GM18868 (cell line): Measurements from ENCODE around the gene TTYH2.
"Not testable (repeated sequence)": the region's sequence is repeated elsewhere in the genome, so short reads cannot be mapped to it uniquely, and the experiment has no call there.

Source experiments
- ATAC-seq: cut with Tn5 transposase; IDR thresholded peaks from one replicate; pipeline ENCODE4 v1.9.1; 2021; ENCODE audit warnings: mild to moderate bottlenecking, moderate library complexity; ENCODE audit not compliant: unreplicated experiment

Gene TTYH2

DNA sequence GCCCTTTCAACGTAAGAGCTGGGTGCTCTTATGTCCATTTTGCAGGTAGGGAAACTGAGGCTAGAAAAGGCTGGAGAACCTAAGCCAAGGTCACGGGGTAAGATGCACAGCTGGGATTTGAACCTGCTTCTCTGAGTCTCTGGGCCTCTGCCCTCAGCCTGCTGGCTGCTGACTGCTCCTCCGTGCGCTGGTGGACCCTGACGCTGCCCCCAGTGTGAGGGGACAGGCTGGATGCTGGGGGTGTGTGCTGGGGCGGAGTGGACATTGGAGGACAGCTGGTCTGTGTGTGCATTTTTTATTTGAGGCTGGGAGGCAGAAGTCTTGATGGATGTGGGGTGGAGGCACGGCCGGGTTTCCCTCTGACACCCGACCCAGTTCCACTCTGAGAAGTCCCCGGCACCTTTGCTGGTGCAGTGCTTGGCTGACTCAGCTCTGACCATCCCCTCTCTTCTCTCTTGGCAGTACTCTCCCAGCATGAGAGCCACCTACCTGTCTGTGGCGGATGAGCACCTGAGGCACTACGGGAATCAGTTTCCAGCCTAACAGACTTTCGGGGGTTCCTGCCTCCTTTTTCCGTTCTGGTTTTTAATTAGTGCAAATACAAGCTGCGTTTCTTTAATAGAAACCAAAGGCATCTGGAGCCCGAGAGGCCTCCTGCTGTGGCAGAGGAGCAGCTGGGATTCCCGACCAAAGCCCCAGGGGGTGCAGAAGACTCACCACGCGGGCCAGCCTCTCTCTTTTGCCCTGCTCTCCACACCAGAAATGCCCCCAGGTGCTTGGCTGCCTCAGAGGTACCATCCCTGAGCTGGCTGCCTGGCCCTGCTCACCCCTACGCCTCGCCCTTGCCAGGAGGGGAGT, 46.5 kb downstream of the TTYH2 start:
- ATAC-seq, result no peak

DNA sequence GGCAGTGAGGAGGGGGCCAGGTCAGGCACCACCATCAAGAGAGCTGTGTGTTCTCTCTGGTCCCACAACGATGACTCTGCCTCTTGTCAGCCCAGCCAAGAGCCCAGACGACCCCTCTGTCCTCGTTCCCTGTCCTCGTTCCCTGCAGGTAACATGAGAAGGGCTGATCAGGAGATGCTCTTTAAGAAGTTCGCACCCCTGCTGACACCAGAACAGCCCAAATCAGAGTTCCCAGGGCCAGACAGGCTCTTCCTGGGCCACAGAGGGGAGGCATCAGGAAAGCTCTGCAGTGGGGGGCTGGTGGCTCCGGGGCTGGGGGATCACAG, 47.1 kb downstream of the TTYH2 start:
- no peak for ATAC-seq

DNA sequence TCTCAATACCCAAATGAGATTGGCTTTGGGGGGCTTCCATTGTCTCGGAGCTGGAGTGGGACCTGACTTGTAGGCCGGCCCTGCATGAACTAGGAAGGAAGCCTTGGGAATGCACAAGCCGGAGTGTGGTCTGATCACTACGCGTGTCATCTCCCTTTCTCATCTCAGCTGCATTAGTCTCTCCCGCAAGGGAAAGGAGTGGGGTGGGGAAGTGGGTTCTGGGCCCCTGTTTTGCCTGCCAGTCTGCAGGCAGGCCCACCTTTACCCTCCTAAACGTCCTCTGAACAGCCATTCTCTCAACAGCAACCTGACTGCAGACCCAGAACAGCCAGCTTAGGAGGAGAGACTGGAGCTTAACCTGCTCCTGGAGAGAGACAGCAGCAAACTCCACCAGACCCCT, 49.2 kb downstream of the TTYH2 start:
- no peak for ATAC-seq

DNA sequence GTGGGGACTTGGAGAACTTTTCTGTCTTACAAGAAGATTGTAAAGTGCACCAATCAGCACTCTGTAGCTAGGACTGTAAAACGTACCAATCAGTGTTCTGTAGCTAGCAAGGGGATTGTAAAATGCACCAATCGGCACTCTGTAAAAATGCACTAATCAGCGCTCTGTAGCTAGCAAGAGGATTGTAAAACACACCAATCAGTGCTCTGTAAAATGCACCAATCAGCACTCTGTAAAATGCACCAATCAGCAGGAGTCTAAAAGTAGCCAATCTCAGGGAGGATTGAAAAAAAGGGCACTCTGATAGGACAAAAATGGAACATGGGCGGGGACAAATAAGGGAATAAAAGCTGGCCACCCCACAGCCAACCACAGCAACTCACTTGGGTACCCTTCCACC, 53.7 kb downstream of the TTYH2 start:
- ATAC-seq, result not testable (repeated sequence)

DNA sequence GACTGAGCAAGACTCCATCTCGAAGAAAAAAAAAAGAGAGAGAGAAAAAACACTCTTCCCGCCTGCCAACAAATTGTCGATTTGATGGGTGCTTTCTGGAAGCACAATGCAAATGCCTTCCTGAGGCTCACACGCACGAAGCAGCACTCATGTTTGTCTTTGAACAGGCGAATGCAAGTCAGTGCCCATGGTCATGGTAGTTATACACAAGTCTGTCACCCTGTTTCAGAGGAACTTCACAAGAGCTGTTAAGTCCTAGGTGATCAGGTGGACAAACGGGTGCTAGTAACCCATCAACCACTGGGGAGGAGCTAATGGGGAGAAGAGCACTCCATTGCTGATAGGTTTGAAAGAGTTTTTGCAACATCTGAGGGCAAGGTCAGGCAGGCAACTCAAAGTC, 54.2 kb downstream of the TTYH2 start:
- ATAC-seq, result no peak

DNA sequence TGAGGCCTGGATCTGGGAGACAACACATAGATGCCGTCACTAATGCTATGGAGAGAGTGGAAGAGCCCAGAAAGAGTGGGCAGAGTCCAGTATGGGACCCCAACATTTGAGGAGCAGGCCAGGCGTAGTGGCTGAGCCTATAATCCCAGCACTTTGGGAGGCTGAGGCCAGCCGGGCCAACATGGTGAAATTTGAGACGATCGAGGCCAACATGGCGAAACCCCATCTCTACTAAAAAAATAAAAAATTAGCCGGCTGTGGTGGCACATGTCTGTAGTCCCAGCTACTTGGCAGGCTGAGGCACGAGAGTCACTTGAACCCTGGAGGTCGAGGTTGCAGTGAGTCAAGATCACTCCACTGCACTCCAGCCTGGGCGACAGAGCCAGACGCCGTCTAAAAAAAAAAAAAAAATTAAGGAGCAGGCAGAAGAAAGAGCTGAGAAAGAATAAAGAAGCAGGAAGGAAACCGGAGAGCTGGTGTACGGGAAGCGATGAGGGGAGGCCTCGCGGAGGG, 54.7 kb downstream of the TTYH2 start:
- no peak for ATAC-seq

DNA sequence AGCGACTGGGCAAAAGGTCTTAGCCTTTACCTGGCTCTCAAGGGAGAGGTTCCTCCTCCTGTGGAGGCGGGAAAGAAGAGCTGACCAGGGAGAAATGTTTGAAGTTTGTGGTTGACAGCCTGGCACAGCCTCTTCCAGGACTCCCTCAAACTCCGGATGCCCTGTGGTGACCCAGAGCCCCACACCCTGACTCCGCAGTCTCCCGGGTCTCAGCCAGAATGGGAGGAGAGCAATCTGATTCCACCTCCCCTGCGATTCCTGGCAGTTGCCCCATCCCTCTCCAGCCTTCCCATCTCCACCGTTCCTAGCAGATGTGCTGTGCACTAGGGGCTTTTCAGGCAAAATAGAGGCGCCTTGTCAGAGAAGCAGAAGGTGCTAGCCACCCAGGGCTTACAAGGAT, 55.2 kb downstream of the TTYH2 start:
- ATAC-seq, result no peak

DNA sequence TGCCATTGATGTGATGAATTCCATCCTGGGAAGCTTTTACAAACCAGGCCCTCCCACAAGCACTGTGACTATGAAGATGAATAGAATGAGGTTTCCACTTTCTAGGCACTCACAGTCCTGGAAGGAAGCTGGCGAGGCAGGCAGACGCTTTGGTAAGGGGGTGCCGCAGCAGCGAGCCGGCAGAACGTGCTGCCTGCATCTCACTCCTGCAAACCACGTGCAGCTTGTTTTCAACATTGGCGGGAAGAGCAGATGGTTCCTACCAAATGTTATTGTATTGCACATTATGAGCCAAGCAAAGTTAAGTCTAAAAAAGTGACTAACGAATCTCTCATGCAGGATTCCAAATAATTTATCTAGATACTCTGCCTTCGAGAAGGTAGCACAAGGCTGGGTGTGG, 57.0 kb downstream of the TTYH2 start:
- no peak for ATAC-seq

DNA sequence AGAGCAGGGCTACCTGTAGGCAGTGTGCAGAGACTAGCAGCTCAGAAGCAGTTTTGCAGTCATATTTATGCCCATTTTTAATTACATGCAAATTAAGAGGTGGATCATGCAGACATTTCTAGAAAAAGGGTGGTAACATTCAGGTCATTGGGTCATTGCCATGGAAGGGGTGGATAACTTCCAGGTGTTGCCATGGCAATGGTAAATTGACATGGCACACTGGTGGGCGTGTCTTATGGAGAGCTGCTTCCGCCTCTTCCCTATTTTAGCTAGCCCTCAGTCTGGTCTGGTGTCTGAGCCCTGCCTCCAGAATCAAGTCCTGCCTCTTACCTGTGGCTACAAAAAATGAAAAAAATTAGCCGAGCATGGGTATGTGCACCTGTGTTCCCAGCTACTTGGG, 57.9 kb downstream of the TTYH2 start:
- no peak for ATAC-seq

DNA sequence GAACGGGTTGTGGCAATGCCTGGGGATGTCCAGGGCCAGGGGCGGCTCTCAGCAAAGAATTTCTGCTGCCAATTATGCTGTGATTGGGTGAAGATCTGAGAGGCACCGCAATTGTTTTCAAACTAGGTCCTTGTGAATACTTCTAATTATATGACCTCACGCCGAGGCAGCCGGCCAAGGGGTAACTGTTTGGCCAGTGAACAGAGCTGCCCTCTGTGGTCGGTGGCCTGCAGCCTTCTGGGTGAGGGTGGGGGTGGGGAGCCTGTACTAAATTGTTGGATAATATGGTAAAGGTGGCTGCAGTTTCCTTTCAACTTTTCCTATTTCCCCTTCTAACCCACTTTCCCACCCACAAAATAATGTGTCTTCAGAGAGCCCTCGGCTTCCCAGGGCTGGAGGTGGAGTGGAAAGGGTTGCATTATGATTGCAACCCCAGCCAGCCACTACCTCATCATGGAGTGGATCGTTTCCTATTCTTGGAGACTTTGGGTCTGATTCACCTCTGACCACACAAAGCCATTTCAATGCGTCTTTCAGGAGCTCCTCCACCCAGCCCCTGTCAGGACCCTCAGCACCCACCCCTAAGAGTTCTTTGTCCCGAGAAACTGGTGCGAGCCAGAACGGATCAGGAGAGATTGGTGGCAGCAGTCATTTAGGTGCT, 58.7 kb downstream of the TTYH2 start:
- ATAC-seq, result no peak

DNA sequence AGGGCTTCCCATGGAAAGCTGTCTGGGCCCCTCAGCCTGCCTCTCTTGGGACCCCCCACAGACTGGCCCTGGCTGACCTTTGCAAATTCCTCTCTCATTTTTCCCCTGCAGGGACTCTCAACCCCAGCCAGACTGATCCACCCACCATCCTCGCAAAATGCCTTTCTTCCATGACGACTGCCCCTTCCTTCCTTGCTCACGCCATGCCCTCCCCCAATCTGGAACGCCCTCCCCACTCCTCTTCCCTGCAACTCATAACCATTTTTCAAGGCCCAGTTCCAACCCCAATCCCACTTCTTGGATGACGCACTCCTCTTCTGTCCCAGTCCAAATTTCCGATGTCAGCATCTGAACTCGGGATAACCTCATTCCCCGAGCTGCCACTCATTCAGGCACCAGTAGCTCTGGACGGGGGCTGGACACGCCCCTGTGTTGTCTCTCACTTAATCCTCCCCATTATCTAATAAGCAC, 59.4 kb downstream of the TTYH2 start:
- ATAC-seq, result no peak

DNA sequence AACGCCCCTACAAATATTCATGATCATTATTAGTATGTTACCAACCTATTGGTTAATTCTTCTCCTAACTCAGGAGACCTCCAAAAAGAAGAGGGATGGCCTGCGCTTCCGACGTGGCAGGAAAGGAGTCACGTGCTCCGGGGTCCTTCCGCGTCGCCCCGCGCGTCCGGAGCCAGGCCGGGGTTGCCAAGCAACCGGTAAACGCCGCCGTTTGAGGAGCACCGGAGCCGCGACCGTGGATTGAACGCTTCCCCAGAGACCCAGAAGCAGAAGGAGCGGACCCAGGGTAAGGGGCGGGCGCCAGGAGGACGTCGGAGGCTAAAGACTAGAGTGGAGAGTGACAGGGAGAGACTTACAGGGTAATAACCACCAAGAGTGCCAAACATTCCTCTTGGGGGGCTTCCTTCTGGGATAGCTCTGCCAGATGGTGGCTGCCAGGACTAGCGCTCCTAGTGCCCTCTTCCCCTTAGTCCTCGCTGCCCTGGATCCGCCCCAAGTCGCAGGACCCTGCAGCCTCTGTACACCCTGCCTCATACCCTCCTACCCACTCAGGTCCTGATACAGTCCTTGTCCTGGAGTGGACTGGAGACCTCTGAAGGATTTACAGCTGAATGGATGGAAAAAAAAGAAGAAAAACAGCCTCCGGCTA, 60.8 kb downstream of the TTYH2 start, which contains the start of gene DNAI2:
Gene DNAI2, plus strand, starts transcription at position 175 of the 649 bp plus-strand sequence. CDS start 7,584 bp downstream, outside the sequence.
- ATAC-seq, result no peak

DNA sequence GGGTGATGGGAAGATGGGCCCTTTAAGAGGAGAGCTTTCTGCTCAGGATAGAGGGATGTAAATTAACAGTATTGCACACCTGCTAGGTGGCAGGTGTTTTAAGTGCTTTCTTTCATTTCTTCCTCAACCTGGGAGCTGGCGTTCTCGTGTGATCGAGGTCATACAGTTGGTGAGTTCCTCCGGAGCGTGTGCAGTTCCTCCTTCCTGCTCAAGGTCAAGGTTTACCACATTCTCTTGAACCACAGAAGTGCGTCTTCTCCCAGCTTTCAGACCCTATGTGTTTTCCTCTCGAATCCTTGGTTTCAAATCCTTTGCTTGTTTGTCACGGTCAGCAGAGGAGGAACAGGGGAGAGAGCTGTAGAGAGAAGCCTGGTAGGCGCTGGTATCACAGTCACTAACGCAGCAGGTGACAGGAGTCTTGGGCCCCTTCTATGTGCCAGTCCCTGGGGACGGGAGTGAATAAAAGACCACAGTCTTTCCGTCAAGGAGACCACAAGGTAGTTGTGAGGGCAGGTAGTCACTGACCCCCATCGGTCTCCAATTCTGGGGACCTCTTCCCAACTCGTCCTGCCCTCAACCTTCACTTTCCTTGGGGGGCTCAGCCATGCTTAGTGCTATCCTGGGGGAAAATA, 61.5 kb downstream of the TTYH2 start:
- no peak for ATAC-seq

DNA sequence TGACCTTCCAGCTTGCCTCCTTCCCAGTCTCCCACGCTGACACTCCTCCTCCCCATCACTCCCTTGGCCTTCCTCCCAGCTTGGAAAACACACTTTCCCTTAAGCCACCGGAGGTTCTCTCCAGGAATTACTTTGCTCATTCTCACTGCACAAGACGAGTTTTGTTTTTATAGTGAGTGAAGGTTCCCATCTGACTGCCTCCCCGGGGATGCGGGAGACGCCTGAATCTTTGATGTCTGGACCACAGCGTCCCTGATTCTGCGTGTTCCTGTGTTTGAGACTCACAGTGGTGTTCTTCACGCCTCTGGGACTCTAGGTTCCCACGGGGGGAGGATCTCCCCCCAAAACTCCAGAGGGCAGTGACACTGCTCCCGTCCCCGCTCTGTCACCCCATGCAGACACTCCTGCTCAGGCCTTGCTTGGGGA, 62.7 kb downstream of the TTYH2 start:
- ATAC-seq, result no peak

DNA sequence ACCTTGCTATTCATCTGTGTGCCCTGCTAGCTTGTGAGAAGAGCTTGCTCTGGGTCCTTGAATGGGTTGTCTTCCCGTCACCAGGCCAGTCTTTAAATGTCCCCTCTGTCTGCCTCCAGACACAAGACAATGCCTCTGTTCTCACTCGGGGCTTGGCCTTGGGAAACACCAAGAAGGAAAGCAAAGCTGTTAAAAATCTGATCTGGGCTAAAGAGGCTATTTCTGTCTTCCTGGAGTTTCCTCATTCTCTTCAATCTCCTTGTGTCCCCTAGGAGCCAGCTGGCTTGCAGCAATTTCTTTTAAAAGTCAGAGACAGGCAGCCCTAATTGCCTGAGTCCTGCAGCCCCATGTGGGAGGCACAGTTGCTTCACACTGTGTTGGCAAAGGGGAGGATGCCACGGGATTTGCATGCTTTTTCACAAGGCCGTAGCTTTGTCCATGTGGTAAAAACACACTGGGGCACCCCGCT, 63.2 kb downstream of the TTYH2 start:
- ATAC-seq, result no peak

DNA sequence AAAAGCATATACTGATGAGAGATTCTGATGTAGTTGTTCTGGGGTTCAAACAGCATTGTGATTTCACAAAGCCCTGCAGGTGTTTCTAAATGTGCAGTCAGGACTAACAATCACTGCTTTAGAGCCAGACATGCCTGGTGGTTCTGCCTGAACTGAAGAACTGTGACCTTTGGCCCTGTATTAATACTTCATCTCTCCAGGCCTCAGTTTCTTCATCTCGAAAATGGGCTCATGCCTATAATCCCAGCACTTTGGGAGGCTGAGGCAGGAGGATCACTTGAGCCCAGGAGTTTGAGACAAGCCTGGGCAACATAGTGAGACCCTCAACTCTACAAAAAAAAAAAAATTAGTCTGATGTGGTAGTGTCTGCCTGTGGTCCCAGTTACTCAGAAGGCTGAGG, 64.6 kb downstream of the TTYH2 start:
- ATAC-seq, result no peak

DNA sequence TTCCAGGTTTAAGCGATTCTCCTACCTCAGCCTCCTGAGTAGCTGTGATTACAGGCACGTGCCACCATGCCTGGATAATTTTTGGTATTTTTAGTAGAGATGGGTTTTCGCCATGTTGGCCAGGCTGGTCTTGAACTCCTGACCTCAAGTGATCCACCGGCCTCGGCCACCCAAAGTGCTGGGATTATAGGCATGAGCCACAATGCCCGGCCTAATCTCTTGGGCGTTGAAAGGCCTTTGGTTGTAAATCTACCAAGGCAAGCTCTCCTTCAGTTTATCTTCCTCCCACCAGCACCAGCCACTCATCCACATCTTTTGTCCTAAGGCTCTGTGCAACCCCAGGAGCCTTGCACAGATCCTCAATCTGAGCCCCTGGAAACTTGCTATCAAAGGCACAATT, 66.2 kb downstream of the TTYH2 start:
- ATAC-seq, result not testable (repeated sequence)

DNA sequence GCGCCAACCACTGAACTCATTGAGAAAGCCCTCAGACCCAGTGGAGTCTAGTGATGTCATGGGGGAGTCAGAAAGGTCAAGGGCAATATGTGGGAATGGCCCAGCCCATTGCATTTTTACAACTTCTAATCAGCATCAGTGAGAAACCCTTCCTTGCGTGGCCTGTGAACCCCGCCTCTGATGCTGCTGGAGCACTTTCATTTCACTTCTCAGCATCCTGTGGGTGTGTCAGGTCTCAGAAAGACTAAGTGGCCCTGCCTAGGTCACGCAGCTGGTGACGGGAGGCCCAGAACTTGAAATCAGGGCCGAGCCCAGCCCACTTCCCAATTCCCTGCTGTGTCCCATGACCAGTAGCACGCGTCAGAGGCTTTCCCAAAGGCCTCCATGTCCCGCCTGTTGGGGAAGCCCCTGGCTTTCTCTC, 66.7 kb downstream of the TTYH2 start:
- ATAC-seq, result peak; percentile 58

DNA sequence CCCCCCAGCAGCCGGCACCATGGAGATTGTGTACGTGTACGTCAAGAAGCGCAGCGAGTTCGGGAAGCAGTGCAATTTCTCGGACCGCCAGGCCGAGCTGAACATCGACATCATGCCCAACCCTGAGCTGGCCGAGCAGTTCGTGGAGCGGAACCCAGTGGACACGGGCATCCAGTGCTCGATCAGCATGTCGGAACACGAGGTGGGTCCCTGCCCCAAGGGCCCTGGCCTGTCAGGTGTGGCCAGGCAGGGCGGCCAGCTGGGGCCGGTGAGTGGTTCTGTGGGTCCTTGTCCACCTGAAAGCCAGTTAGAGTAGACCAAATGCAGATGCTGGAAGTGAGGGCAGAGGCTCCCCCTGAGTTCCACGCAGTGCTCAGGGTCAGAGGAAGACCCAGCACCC, 68.4 kb downstream of the TTYH2 start:
- ATAC-seq, result no peak

DNA sequence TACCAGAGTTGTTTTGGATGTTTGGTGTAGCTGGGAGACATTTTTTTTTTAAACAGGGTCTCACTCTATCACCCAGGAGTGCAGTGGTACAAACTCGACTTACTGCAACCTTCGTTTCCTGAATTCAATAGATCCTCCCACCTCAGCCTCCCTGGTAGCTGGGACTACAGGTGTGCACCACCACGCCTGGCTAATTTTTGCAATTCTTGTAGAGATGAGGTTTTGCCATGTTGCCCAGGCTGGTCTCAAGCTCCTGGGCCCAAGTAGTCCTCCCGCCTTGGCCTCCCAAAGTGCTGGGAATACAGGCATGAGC, 68.9 kb downstream of the TTYH2 start:
- not testable (repeated sequence) for ATAC-seq
